Mesenchymal stem cell (in vitro differentiated cells and primary cell): ENCODE data around the gene MOSMO.

Source experiments
- DNase-seq: peaks from one replicate; pipeline ENCODE4 v3.0.0-alpha.2; 2013
- H2AFZ ChIP-seq: one replicate; pipeline ENCODE4 v1.6.1; 2013; ENCODE audit warnings: low read depth, mild to moderate bottlenecking, control low read depth, inconsistent platforms, low read length, moderate library complexity
- H2AK5ac ChIP-seq: 2 replicates; pipeline ENCODE4 v1.6.1; 2013; ENCODE audit warnings: low read length, moderate library complexity, mild to moderate bottlenecking, inconsistent platforms; ENCODE audit not compliant: severe bottlenecking
- H2BK120ac ChIP-seq: one replicate; pipeline ENCODE4 v1.6.1; 2013; ENCODE audit warnings: low read depth, mild to moderate bottlenecking, inconsistent platforms, low read length, moderate library complexity
- H2BK12ac ChIP-seq, 2 experiments: one replicate each; pipeline ENCODE4 v1.6.1; 2013; ENCODE audit warnings: inconsistent platforms in 2 of 2, low read length in 2 of 2, mild to moderate bottlenecking in 2 of 2, moderate library complexity in 2 of 2, control low read depth in 1 of 2
- H2BK15ac ChIP-seq: one replicate; pipeline ENCODE4 v1.6.1; 2013; ENCODE audit warnings: mild to moderate bottlenecking, low read depth, inconsistent platforms; ENCODE audit not compliant: poor library complexity, severe bottlenecking
- H2BK5ac ChIP-seq: 2 replicates; pipeline ENCODE4 v1.6.1; 2013; ENCODE audit warnings: low read depth, mild to moderate bottlenecking, low read length, control low read depth, inconsistent platforms; ENCODE audit not compliant: poor library complexity, severe bottlenecking
- H3K14ac ChIP-seq, 2 experiments: one replicate each; pipeline ENCODE4 v1.6.1; 2013; ENCODE audit warnings: inconsistent platforms in 2 of 2, low read length in 2 of 2, control low read depth in 1 of 2, mild to moderate bottlenecking in 1 of 2, moderate library complexity in 1 of 2
- H3K18ac ChIP-seq, 2 experiments: one replicate each; pipeline ENCODE4 v1.6.1; 2013; ENCODE audit warnings: inconsistent platforms in 2 of 2, low read length in 2 of 2, control low read depth in 1 of 2, low read depth in 1 of 2, mild to moderate bottlenecking in 1 of 2
- H3K23ac ChIP-seq, 2 experiments: one replicate each; pipeline ENCODE4 v1.6.1; 2013; ENCODE audit warnings: inconsistent platforms in 2 of 2, low read length in 2 of 2, mild to moderate bottlenecking in 2 of 2, moderate library complexity in 2 of 2, control low read depth in 1 of 2
- H3K27ac ChIP-seq: 2 replicates; pipeline ENCODE4 v1.5.1; 2013; ENCODE audit warnings: mild to moderate bottlenecking, moderate library complexity, low read length, control low read depth, inconsistent platforms; ENCODE audit not compliant: poor library complexity, severe bottlenecking
- H3K27me3 ChIP-seq, 2 experiments: 2 replicates each; pipeline versions ENCODE4 v1.6.1 to v1.7.0; 2013; ENCODE audit warnings: low read length in 2 of 2, mild to moderate bottlenecking in 2 of 2, moderate library complexity in 2 of 2, control low read depth in 1 of 2, inconsistent platforms in 1 of 2; ENCODE audit not compliant: control insufficient read depth in 1 of 2, insufficient read depth in 1 of 2
- H3K36me3 ChIP-seq, 2 experiments: 2 replicates each; pipeline versions ENCODE4 v1.6.1 to v1.7.0; 2013; ENCODE audit warnings: low read length in 2 of 2, control low read depth in 1 of 2, inconsistent platforms in 1 of 2, low read depth in 1 of 2, mild to moderate bottlenecking in 1 of 2; ENCODE audit not compliant: insufficient read depth in 2 of 2, control insufficient read depth in 1 of 2
- H3K4ac ChIP-seq, 2 experiments: one replicate each; pipeline ENCODE4 v1.6.1; 2013; ENCODE audit warnings: inconsistent platforms in 2 of 2, low read length in 2 of 2, mild to moderate bottlenecking in 2 of 2, moderate library complexity in 2 of 2, control low read depth in 1 of 2, low read depth in 1 of 2
- H3K4me1 ChIP-seq: 2 replicates; pipeline ENCODE4 v1.6.1; 2013; ENCODE audit warnings: low read depth, low read length, control low read depth; ENCODE audit not compliant: control insufficient read depth, insufficient read depth
- H3K4me2 ChIP-seq: 2 replicates; pipeline ENCODE4 v1.6.1; 2013; ENCODE audit warnings: low read length, mild to moderate bottlenecking, inconsistent platforms; ENCODE audit not compliant: poor library complexity, severe bottlenecking
- H3K4me3 ChIP-seq, 2 experiments: 2 replicates each; pipeline versions ENCODE4 v1.5.1 to v1.7.0; 2013; ENCODE audit warnings: low read length in 2 of 2, mild to moderate bottlenecking in 2 of 2, control low read depth in 1 of 2, low read depth in 1 of 2; ENCODE audit not compliant: insufficient read depth in 1 of 2
- H3K79me1 ChIP-seq: replicated peaks from 2 replicates; pipeline ENCODE4 v1.6.1; 2013; ENCODE audit warnings: mild to moderate bottlenecking, control low read depth, low read length, inconsistent platforms; ENCODE audit not compliant: poor library complexity, severe bottlenecking
- H3K9ac ChIP-seq: 2 replicates; pipeline ENCODE4 v1.7.0; 2013; ENCODE audit warnings: mild to moderate bottlenecking, low read length, moderate library complexity
- H3K9me3 ChIP-seq: 2 replicates; pipeline ENCODE4 v1.7.0; 2013; ENCODE audit warnings: mild to moderate bottlenecking, low read length; ENCODE audit not compliant: control insufficient read depth
- H4K8ac ChIP-seq: one replicate; pipeline ENCODE4 v1.6.1; 2013; ENCODE audit warnings: inconsistent platforms, mild to moderate bottlenecking, low read length, moderate library complexity
- H4K91ac ChIP-seq: one replicate; pipeline ENCODE4 v1.6.1; 2013; ENCODE audit warnings: mild to moderate bottlenecking, low read length, inconsistent platforms
- WGBS: methylation state at CpG from one replicate; pipeline ENCODE4 v1.1.7; 2013; ENCODE audit warnings: mixed read lengths; 5-methylcytosine and 5-hydroxymethylcytosine counted together

The MOSMO gene

GRCh38 chr16:21964353-21964752 lies 43.6 kb upstream of the MOSMO start:
- 95% methylated on average over 6 of the region's 6 CpGs for WGBS
- H4K91ac ChIP-seq: no peak overlapping the region
- no peak for DNase-seq
- H2BK12ac ChIP-seq: no peak overlapping the region
- H3K4me2 ChIP-seq: no peak overlapping the region
- no peak overlapping the region for H3K18ac ChIP-seq
- no peak overlapping the region for H3K9ac ChIP-seq
- no peak overlapping the region for H4K8ac ChIP-seq
- no peak overlapping the region for H2BK120ac ChIP-seq
- no peaks in the 10 kb centered on the region for H3K27me3 ChIP-seq
- H2AFZ ChIP-seq: no peak overlapping the region
- H3K36me3 ChIP-seq: peaks cover 38 to 97% of the 10 kb centered on the region in 2 experiments
- no peak overlapping the region for H2BK5ac ChIP-seq
- H3K27ac ChIP-seq: no peak overlapping the region
- no peak overlapping the region for H3K14ac ChIP-seq
- no peak overlapping the region for H2BK15ac ChIP-seq
- no peak overlapping the region for H3K4ac ChIP-seq
- H3K23ac ChIP-seq: no peak overlapping the region
- no peaks in the 10 kb centered on the region for H3K9me3 ChIP-seq
- H3K79me1 ChIP-seq: peaks cover 16% of the 10 kb centered on the region
- H3K4me3 ChIP-seq: no peak overlapping the region
- H2AK5ac ChIP-seq: no peak overlapping the region
- no peaks in the 10 kb centered on the region for H3K4me1 ChIP-seq

DNA sequence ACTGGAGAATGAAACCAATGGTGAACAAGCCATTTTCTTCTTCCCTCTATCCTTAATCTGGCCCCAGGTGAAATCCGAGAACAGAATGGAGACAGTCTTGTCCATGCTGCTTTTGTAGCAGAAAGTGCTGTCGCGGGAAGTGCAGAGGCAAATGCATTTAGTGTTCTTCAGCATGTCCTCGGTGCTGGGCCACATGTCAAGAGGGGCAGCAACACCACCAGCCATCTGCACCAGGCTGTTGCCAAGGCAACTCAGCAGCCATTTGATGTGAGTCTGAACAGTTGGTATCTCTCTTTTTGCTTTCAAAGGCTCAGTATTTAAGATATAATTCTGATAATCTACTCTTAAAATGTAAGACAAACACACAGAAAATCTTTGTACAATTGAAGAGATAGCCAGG lies 36.1 kb upstream of the MOSMO start:
- H3K27ac ChIP-seq: no peak overlapping the region
- peaks cover 27 to 97% of the 10 kb centered on the region in 2 experiments for H3K36me3 ChIP-seq
- H3K4me3 ChIP-seq: no peak overlapping the region
- H2BK120ac ChIP-seq: no peak overlapping the region
- H2AK5ac ChIP-seq: no peak overlapping the region
- H4K91ac ChIP-seq: no peak overlapping the region
- no peak for DNase-seq
- H2BK15ac ChIP-seq: no peak overlapping the region
- no peaks in the 10 kb centered on the region for H3K4me1 ChIP-seq
- 100% methylated on average over 4 of the region's 4 CpGs for WGBS
- H2BK5ac ChIP-seq: no peak overlapping the region
- H4K8ac ChIP-seq: no peak overlapping the region
- no peaks in the 10 kb centered on the region for H3K27me3 ChIP-seq
- no peaks in the 10 kb centered on the region for H3K9me3 ChIP-seq
- no peak overlapping the region for H2BK12ac ChIP-seq
- no peak overlapping the region for H3K4ac ChIP-seq
- no peak overlapping the region for H3K9ac ChIP-seq
- no peak overlapping the region for H3K4me2 ChIP-seq
- H3K23ac ChIP-seq: no peak overlapping the region
- H3K14ac ChIP-seq: no peak overlapping the region
- peaks cover 11% of the 10 kb centered on the region for H3K79me1 ChIP-seq
- no peak overlapping the region for H3K18ac ChIP-seq
- no peak overlapping the region for H2AFZ ChIP-seq

GRCh38 chr16:21973945-21974344 lies 34.0 kb upstream of the MOSMO start:
- WGBS: 100% methylated on average over 2 of the region's 2 CpGs
- no peak overlapping the region for H3K4ac ChIP-seq
- no peaks in the 10 kb centered on the region for H3K9me3 ChIP-seq
- H3K79me1 ChIP-seq: peaks cover 11% of the 10 kb centered on the region
- no peak overlapping the region for H3K4me3 ChIP-seq
- H2AK5ac ChIP-seq: no peak overlapping the region
- H2AFZ ChIP-seq: no peak overlapping the region
- H3K23ac ChIP-seq: no peak overlapping the region
- H4K8ac ChIP-seq: no peak overlapping the region
- H2BK120ac ChIP-seq: no peak overlapping the region
- no peak overlapping the region for H3K14ac ChIP-seq
- DNase-seq: no peak
- no peak overlapping the region for H3K27ac ChIP-seq
- no peak overlapping the region for H2BK5ac ChIP-seq
- H3K36me3 ChIP-seq: peaks cover 27 to 97% of the 10 kb centered on the region in 2 experiments
- no peak overlapping the region for H3K18ac ChIP-seq
- no peak overlapping the region for H3K4me2 ChIP-seq
- no peaks in the 10 kb centered on the region for H3K4me1 ChIP-seq
- no peak overlapping the region for H2BK12ac ChIP-seq
- H3K9ac ChIP-seq: no peak overlapping the region
- H2BK15ac ChIP-seq: no peak overlapping the region
- H3K27me3 ChIP-seq: no peaks in the 10 kb centered on the region
- H4K91ac ChIP-seq: no peak overlapping the region

GRCh38 chr16:21980032-21980431 lies 27.9 kb upstream of the MOSMO start:
- WGBS: 100% methylated on average over 4 of the region's 4 CpGs
- Histone ChIP-seq H2AFZ (no peak overlapping the region), H2BK12ac (no peak overlapping the region), H3K23ac (no peak overlapping the region), H3K79me1 (peaks cover 4% of the 10 kb centered on the region), H3K4me1 (no peaks in the 10 kb centered on the region), H3K9ac (peak overlapping the region; percentile 22), H3K9me3 (no peaks in the 10 kb centered on the region), H2BK120ac (no peak overlapping the region), H2BK15ac (no peak overlapping the region), H3K36me3 (peaks cover 40 to 99% of the 10 kb centered on the region in 2 experiments), H3K27me3 (no peaks in the 10 kb centered on the region), H3K18ac (no peak overlapping the region), H3K4me2 (no peak overlapping the region), H3K27ac (no peak overlapping the region), H4K91ac (no peak overlapping the region), H2AK5ac (no peak overlapping the region), H3K4me3 (no peak overlapping the region), H4K8ac (no peak overlapping the region), H3K14ac (no peak overlapping the region), H3K4ac (no peak overlapping the region), H2BK5ac (no peak overlapping the region)
- no peak for DNase-seq
